ENCODE results near the gene HSD17B14.
A peak's percentile ranks its signal among the peaks of the same experiment; 100 is the strongest.
"Not testable (repeated sequence)": the region's sequence is repeated elsewhere in the genome, so short reads cannot be mapped to it uniquely, and the experiment has no call there.

HSD17B14 gene

GRCh38 chr19:48836089-48837017 lies at the start of gene HSD17B14:
Gene HSD17B14 (minus strand): TSS chr19:48836491. CDS start chr19:48836411, 80 bp downstream.
- DNase-seq (ENCODE audit: low read depth) = no peak

- no peak for DNase-seq (ENCODE audit: low read depth)
Measured at GRCh38 chr19:48883726-48884125, 47.4 kb upstream of the HSD17B14 start.

GRCh38 chr19:48881741-48882657 lies 45.7 kb upstream of the HSD17B14 start:
- no peak for DNase-seq (ENCODE audit: low read depth)

GRCh38 chr19:48879696-48880095 lies 43.4 kb upstream of the HSD17B14 start:
- DNase-seq (ENCODE audit: low read depth) = not testable (repeated sequence)

DNA sequence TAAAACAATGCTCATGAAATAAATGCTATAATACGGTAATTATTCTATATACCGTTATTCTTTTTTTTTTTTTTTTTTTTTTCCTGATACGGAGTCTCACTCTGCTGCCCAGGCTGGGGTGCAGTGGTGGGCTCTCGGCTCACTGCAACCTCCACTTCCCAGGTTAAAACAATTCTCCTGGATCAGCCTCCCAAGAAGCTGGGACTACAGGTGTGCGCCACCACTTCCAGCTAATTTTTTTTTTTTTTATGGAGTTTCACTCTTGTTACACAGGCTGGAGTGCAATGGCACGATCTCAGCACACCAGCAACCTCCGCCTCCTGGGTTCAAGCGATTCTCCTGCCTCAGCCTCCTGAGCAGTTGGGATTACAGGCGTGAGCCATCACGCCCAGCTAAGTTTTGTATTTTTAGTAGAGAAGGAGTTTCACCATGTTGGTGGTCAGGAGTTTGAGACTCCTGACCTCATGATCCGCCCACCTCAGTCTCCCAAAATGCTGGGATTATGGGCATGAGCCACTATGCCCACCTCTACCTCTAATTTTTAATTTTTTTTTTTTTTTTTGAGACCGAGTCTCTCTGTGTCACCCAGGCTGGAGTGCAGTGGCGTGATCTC lies 42.8 kb upstream of the HSD17B14 start:
- no peak for DNase-seq (ENCODE audit: low read depth)

GRCh38 chr19:48878196-48879024 lies 42.1 kb upstream of the HSD17B14 start:
- DNase-seq (ENCODE audit: low read depth) = no peak

DNA sequence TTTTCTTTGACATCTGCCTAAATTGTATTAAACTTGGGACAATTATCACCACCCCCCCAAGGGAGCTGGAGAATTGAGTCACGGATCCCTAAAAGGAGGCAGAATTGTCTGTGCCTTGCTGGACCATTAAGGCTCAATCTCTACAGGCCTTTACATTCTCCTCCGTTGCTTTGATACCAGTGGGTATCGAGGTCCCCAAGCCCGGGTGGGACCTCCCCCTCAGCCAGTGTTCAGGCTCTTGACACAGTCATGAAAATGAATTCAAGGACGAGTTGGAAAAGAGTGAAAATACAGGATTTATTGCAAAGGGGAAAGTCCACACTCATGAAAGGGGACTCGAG lies 41.5 kb upstream of the HSD17B14 start:
- no peak for DNase-seq (ENCODE audit: low read depth)

DNA sequence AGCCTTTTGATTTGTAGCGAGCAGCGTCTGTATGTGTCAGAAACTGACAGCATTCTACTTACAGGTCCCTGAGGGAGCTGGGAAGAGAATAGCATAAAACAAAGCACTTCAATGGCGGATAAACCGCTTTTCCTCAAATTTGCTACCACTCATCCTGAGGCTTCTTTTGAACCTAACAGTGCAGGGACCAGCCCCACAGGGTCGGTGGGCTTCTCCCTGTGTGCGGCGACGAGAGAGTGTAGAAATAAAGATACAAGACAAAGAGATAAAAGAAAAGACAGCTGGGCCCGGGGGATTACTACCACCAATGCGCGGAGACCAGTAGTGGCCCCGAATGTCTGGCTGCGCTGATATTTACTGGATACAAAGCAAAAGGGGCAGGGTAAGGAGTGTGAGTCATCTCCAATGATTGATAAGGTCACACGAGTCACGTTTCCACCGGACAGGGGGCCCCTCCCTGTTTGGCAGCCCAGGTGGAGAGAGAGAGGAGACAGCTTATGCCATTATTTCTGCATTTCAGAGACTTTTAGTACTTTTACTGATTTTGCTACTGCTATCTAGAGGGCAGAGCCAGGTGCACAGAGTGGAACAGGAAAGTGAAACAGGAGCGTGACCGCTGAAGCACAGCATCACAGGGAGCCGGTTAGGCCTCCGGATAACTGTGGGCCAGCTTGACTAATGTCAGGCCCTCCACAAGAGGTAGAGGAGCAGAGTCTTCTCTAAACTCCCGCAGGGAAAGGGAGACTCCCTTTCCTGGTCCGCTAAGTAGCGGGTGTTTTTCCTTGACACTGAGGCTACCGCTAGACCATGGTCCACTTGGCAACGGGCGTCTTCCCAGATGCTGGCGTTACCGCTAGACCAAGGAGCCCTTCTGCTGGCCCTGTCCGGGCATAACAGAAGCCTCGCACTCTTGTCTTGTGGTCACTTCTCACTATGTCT lies 40.0 kb upstream of the HSD17B14 start:
- DNase-seq (ENCODE audit: low read depth) = not testable (repeated sequence)

- no peak for DNase-seq (ENCODE audit: low read depth)
Measured at GRCh38 chr19:48874303-48875135, 38.2 kb upstream of the HSD17B14 start.

DNA sequence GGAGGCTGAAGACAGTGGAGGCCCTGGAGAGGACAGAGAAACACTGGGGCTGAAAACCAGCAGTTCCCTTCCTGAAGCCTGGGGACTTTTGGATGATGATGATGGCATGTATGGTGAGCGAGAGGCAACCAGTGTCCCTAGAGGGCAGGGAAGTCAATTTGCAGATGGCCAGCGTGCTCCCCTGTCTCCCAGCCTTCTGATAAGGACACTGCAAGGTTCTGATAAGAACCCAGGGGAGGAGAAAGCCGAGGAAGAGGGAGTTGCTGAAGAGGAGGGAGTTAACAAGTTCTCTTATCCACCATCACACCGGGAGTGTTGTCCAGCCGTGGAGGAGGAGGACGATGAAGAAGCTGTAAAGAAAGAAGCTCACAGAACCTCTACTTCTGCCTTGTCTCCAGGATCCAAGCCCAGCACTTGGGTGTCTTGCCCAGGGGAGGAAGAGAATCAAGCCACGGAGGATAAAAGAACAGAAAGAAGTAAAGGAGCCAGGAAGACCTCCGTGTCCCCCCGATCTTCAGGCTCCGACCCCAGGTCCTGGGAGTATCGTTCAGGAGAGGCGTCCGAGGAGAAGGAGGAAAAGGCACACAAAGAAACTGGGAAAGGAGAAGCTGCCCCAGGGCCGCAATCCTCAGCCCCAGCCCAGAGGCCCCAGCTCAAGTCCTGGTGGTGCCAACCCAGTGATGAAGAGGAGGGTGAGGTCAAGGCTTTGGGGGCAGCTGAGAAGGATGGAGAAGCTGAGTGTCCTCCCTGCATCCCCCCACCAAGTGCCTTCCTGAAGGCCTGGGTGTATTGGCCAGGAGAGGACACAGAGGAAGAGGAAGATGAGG lies 37.4 kb upstream of the HSD17B14 start:
- no peak for DNase-seq (ENCODE audit: low read depth)

GRCh38 chr19:48872884-48873475 lies 36.7 kb upstream of the HSD17B14 start:
- DNase-seq (ENCODE audit: low read depth) = no peak

GRCh38 chr19:48872182-48872883 lies 36.0 kb upstream of the HSD17B14 start, which contains the start of gene PPP1R15A:
Gene PPP1R15A (plus strand): TSS chr19:48872421. CDS start chr19:48873234, 813 bp downstream.
- DNase-seq (ENCODE audit: low read depth) = peak; percentile 99

- DNase-seq (ENCODE audit: low read depth) = not testable (repeated sequence)
Measured at GRCh38 chr19:48871471-48872181, 35.3 kb upstream of the HSD17B14 start.

GRCh38 chr19:48870048-48870447 lies 33.8 kb upstream of the HSD17B14 start:
- DNase-seq (ENCODE audit: low read depth) = no peak

GRCh38 chr19:48868114-48868886 lies 32.0 kb upstream of the HSD17B14 start, which contains the start of gene PLEKHA4:
Gene PLEKHA4 (minus strand): TSS chr19:48868617. CDS start chr19:48867620, 997 bp downstream.
- DNase-seq (ENCODE audit: low read depth) = no peak

DNA sequence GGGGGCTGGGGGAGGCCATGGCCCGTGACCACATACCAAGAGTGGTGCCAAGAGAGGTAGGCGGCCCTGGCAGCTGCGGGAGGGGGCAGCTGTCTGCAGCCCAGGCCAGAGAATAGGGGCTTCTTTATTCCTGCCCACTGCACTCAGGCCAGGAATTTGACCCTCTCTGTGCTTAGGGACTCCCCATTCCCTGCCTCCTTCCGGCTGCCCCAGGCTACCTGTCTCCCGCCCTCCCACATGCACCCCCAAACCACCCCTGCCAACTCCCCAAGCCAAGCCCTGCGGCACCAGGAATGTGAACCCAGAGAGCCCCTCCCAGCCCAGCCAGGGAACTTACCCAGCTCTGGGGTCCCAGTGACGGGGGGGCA lies 31.4 kb upstream of the HSD17B14 start:
- no peak for DNase-seq (ENCODE audit: low read depth)
